ENCODE measurements around the gene LMTK3. TPM values are rescaled to one million over a fixed set of nuclear protein-coding genes. Genes with fewer than 3 reads are reported as not detected.
"Not testable (repeated sequence)": the region's sequence is repeated elsewhere in the genome, so short reads cannot be mapped to it uniquely, and the experiment has no call there.

LMTK3 gene
- total and polyA plus RNA-seq, 2 experiments from 2014 or later: 1.3 to 3.7 TPM

GRCh38 chr19:48491793-48492123 lies 19.9 kb downstream of the LMTK3 start:
- no peak for TF ChIP-seq EZH2 (IDR thresholded peaks at IDR 0.05; ENCODE audit: borderline replicate concordance)
- no peak for TF ChIP-seq CTCF (IDR thresholded peaks at IDR 0.05; ENCODE audit: poor library complexity)
- TF ChIP-seq EZH2phosphoT487 (IDR thresholded peaks at IDR 0.05; ENCODE audit: low read depth, severe bottlenecking, unreplicated experiment): no peak
- Histone ChIP-seq H3K36me3 (replicated peaks; ENCODE audit: insufficient read depth, low read depth) (no peaks in the 10 kb centered on the region), H2AFZ (no peak overlapping the region), H3K79me2 (peaks cover 7% of the 10 kb centered on the region), H3K9me2 (replicated peaks; ENCODE audit: insufficient read depth) (no peaks in the 10 kb centered on the region), H3K9me3 (ENCODE audit: low read depth) (no peaks in the 10 kb centered on the region), H3K27me3 (no peaks in the 10 kb centered on the region), H3K4me1 (ENCODE audit: insufficient read depth) (peaks cover 14% of the 10 kb centered on the region), H3K27ac (no peak overlapping the region), H3K4me2 (peak overlapping the region; percentile 65), H3K4me3 (no peak overlapping the region), H4K20me1 (ENCODE audit: insufficient read depth, poor library complexity, severe bottlenecking) (no peaks in the 10 kb centered on the region)
- WGBS (ENCODE audit: low lambda C conversion rate, missing lambda C conversion rate): 31% methylated on average over 10 of the region's 10 CpGs
- DNase-seq (ENCODE audit: low spot score): no peak

- H3K4me3 ChIP-seq: no peak overlapping the region
- H3K4me1 ChIP-seq (ENCODE audit: insufficient read depth): peaks cover 14% of the 10 kb centered on the region
- 15% methylated on average over 20 of the region's 50 CpGs for WGBS (ENCODE audit: low lambda C conversion rate, missing lambda C conversion rate)
Observed at GRCh38 chr19:48490981-48491792, 20.4 kb downstream of the LMTK3 start.

GRCh38 chr19:48489608-48490216 lies 21.9 kb downstream of the LMTK3 start:
- H3K79me2 ChIP-seq: peaks cover 4% of the 10 kb centered on the region
- 31% methylated on average over 19 of the region's 19 CpGs for WGBS (ENCODE audit: low lambda C conversion rate, missing lambda C conversion rate)
- H3K27ac ChIP-seq: no peak overlapping the region
- TF ChIP-seq CTCF (IDR thresholded peaks at IDR 0.05; ENCODE audit: poor library complexity) (peak; percentile 82), EZH2phosphoT487 (IDR thresholded peaks at IDR 0.05; ENCODE audit: low read depth, severe bottlenecking, unreplicated experiment) (no peak)
- peak; percentile 85 for DNase-seq (ENCODE audit: low spot score)
- no peak overlapping the region for H2AFZ ChIP-seq
- H4K20me1 ChIP-seq (ENCODE audit: insufficient read depth, poor library complexity, severe bottlenecking): no peaks in the 10 kb centered on the region
- no peaks in the 10 kb centered on the region for H3K36me3 ChIP-seq (replicated peaks; ENCODE audit: insufficient read depth, low read depth)
- no peak overlapping the region for H3K4me2 ChIP-seq
- H3K4me1 ChIP-seq (ENCODE audit: insufficient read depth): peaks cover 14% of the 10 kb centered on the region
- no peak overlapping the region for H3K4me3 ChIP-seq
- H3K27me3 ChIP-seq: no peaks in the 10 kb centered on the region
- no peaks in the 10 kb centered on the region for H3K9me3 ChIP-seq (ENCODE audit: low read depth)
- H3K9me2 ChIP-seq (replicated peaks; ENCODE audit: insufficient read depth): no peaks in the 10 kb centered on the region

More at GRCh38 chr19:48490981-48491792, 20.4 kb downstream of the LMTK3 start:
- Histone ChIP-seq H4K20me1 (ENCODE audit: insufficient read depth, poor library complexity, severe bottlenecking) (no peaks in the 10 kb centered on the region), H3K4me2 (peak overlapping the region; percentile 65), H2AFZ (no peak overlapping the region), H3K27ac (no peak overlapping the region), H3K27me3 (no peaks in the 10 kb centered on the region), H3K9me3 (ENCODE audit: low read depth) (no peaks in the 10 kb centered on the region), H3K9me2 (replicated peaks; ENCODE audit: insufficient read depth) (no peaks in the 10 kb centered on the region), H3K79me2 (peaks cover 4% of the 10 kb centered on the region), H3K36me3 (replicated peaks; ENCODE audit: insufficient read depth, low read depth) (no peaks in the 10 kb centered on the region)
- no peak for TF ChIP-seq CTCF (IDR thresholded peaks at IDR 0.05; ENCODE audit: poor library complexity)
- TF ChIP-seq EZH2 (IDR thresholded peaks at IDR 0.05; ENCODE audit: borderline replicate concordance): no peak
- no peak for TF ChIP-seq EZH2phosphoT487 (IDR thresholded peaks at IDR 0.05; ENCODE audit: low read depth, severe bottlenecking, unreplicated experiment)
- DNase-seq (ENCODE audit: low spot score): peak; percentile 79

GRCh38 chr19:48488478-48488877 lies 23.2 kb downstream of the LMTK3 start:
- H2AFZ ChIP-seq; H4K20me1 ChIP-seq (ENCODE audit: insufficient read depth, poor library complexity, severe bottlenecking); H3K4me2 ChIP-seq; H3K79me2 ChIP-seq; H3K9me2 ChIP-seq (replicated peaks; ENCODE audit: insufficient read depth); H3K9me3 ChIP-seq (ENCODE audit: low read depth); H3K27ac ChIP-seq; H3K4me3 ChIP-seq; DNase-seq (ENCODE audit: low spot score); H3K36me3 ChIP-seq (replicated peaks; ENCODE audit: insufficient read depth, low read depth); H3K27me3 ChIP-seq: not testable (repeated sequence)
- 89% methylated on average over 7 of the region's 7 CpGs for WGBS (ENCODE audit: low lambda C conversion rate, missing lambda C conversion rate)
- peaks cover 14% of the 10 kb centered on the region for H3K4me1 ChIP-seq (ENCODE audit: insufficient read depth)

Measured in hepatocyte (in vitro differentiated cells).